ENCODE results near the gene HMOX2.

HMOX2 gene

GRCh38 chr16:4475880-4476788, at the start of gene HMOX2 (continued):
- TF ChIP-seq ZBTB20 (tag by site-specific recombination; IDR thresholded peaks at IDR 0.05) (no peak), SETDB1 (IDR thresholded peaks at IDR 0.05; ENCODE audit: insufficient read length, low read length) (peak; percentile 14), ZBTB44 (tag by site-specific recombination; IDR thresholded peaks at IDR 0.05) (peak; percentile 50; the same call in 1 of the 2 replicates), ZSCAN4 (tag by site-specific recombination; IDR thresholded peaks at IDR 0.05) (no peak), BCL6B (tag by site-specific recombination; IDR thresholded peaks at IDR 0.05) (no peak), ZNF335 (tag by site-specific recombination; conservative IDR thresholded peaks at IDR 0.05) (peak; percentile 80; the same call in 1 of the 2 replicates), ZNF155 (tag by site-specific recombination; IDR thresholded peaks at IDR 0.05) (no peak), KLF1 (tag by site-specific recombination; IDR thresholded peaks at IDR 0.05) (peak; percentile 94), ZNF132 (tag by site-specific recombination; IDR thresholded peaks at IDR 0.05; ENCODE audit: borderline replicate concordance) (no peak), ZNF513 (tag by site-specific recombination; IDR thresholded peaks at IDR 0.05) (no peak), WT1 (tag by site-specific recombination; IDR thresholded peaks at IDR 0.05) (no peak), ZNF488 (tag by site-specific recombination; IDR thresholded peaks at IDR 0.05) (no peak), ZEB2 (tag by site-specific recombination; IDR thresholded peaks at IDR 0.05) (peak; percentile 88), ZNF571 (tag by site-specific recombination; IDR thresholded peaks at IDR 0.05) (no peak), ZXDB (tag by site-specific recombination; IDR thresholded peaks at IDR 0.05) (peak; percentile 80), PRDM4 (tag by site-specific recombination; IDR thresholded peaks at IDR 0.05) (peak; percentile 26; the same call in 1 of the 2 replicates), GLI2 (tag by site-specific recombination; IDR thresholded peaks at IDR 0.05; ENCODE audit: borderline replicate concordance, low read depth) (no peak), ZNF621 (tag by site-specific recombination; IDR thresholded peaks at IDR 0.05) (no peak), ZNF398 (tag by site-specific recombination; IDR thresholded peaks at IDR 0.05) (peak; percentile 44), ZSCAN30 (tag by site-specific recombination; IDR thresholded peaks at IDR 0.05) (peak; percentile 89), ZNF202 (tag by site-specific recombination; IDR thresholded peaks at IDR 0.05; ENCODE audit: borderline replicate concordance) (no peak), YY1 (tag by site-specific recombination; IDR thresholded peaks at IDR 0.05) (peak; percentile 65), ZNF530 (tag by site-specific recombination; IDR thresholded peaks at IDR 0.05; ENCODE audit: low read depth) (no peak), ZNF707 (tag by site-specific recombination; IDR thresholded peaks at IDR 0.05) (no peak), ZNF677 (tag by site-specific recombination; IDR thresholded peaks at IDR 0.05) (no peak), ZNF624 (tag by site-specific recombination; IDR thresholded peaks at IDR 0.05) (no peak), ZNF292 (tag by site-specific recombination; IDR thresholded peaks at IDR 0.05; ENCODE audit: borderline replicate concordance, low read depth) (no peak), BCL11B (tag by site-specific recombination; IDR thresholded peaks at IDR 0.05; ENCODE audit: low read depth) (peak; percentile 55; the same call in 1 of the 2 replicates), KLF16 (tag by site-specific recombination; IDR thresholded peaks at IDR 0.05) (no peak; the same call in 1 of the 2 replicates)

Data from HEK293 (cell line).